CD8-positive, alpha-beta memory T cell (primary cell): ENCODE measurements around the gene SETD1A. TPM values are rescaled to one million over a fixed set of nuclear protein-coding genes. Genes with fewer than 3 reads are reported as not detected.
A peak's percentile ranks its signal among the peaks of the same experiment; 100 is the strongest.

Experiments used
- CTCF ChIA-PET: fragments of 350-600 bp; sonication (Branson Sonifier 250); formaldehyde crosslinking; loops from one replicate; lab custom pipeline; 2021; ENCODE audit warnings: antibody characterized with exemption; lab: Charles Lee
- POLR2A ChIA-PET: fragments of 350-600 bp; sonication (Branson Sonifier 250); formaldehyde crosslinking; loops from one replicate; lab custom pipeline; 2021; ENCODE audit warnings: antibody characterized with exemption; lab: Charles Lee
- DNase-seq, 5 donors: peaks; one replicate each; pipeline versions ENCODE4 v3.0.0 to v3.0.0-alpha.2; 2020 to 2022; ENCODE audit warnings: mixed read lengths in 1 of 5
- H3K27ac ChIP-seq: one replicate; pipeline ENCODE4 v1.7.0; 2013; ENCODE audit warnings: low read depth, mild to moderate bottlenecking, low read length, moderate library complexity
- H3K27me3 ChIP-seq: 2 replicates; pipeline ENCODE4 v1.7.0; 2013; ENCODE audit warnings: low read length, mild to moderate bottlenecking; ENCODE audit not compliant: insufficient read depth, poor library complexity, severe bottlenecking
- H3K36me3 ChIP-seq: 2 replicates; pipeline ENCODE4 v1.7.0; 2013; ENCODE audit warnings: mild to moderate bottlenecking, low read length, moderate library complexity; ENCODE audit not compliant: insufficient read depth
- H3K4me1 ChIP-seq: 2 replicates; pipeline ENCODE4 v1.7.0; 2013; ENCODE audit warnings: mild to moderate bottlenecking, low read length, moderate library complexity; ENCODE audit not compliant: insufficient read depth
- H3K4me3 ChIP-seq: 2 replicates; pipeline ENCODE4 v1.7.0; 2013; ENCODE audit warnings: mild to moderate bottlenecking, low read length
- H3K9me3 ChIP-seq: 2 replicates; pipeline ENCODE4 v1.7.0; 2013; ENCODE audit warnings: mild to moderate bottlenecking, low read length
- H3K27ac Mint-ChIP-seq, 8 donors: one replicate each; pipeline ENCODE4 v1.8.0; 2020 to 2021; ENCODE audit warnings: mixed read lengths in 8 of 8, mild to moderate bottlenecking in 6 of 8, inconsistent platforms in 3 of 8, moderate library complexity in 3 of 8
- H3K27me3 Mint-ChIP-seq, 2 donors: one replicate each; pipeline ENCODE4 v1.8.0; 2020 to 2021; ENCODE audit warnings: mixed read lengths in 2 of 2, mild to moderate bottlenecking in 1 of 2, moderate library complexity in 1 of 2
- H3K36me3 Mint-ChIP-seq, 3 donors: one replicate each; pipeline ENCODE4 v1.8.0; 2020 to 2021; ENCODE audit warnings: mixed read lengths in 3 of 3, inconsistent platforms in 1 of 3, mild to moderate bottlenecking in 1 of 3
- H3K4me1 Mint-ChIP-seq, 3 donors: one replicate each; pipeline ENCODE4 v1.8.0; 2020 to 2021; ENCODE audit warnings: mixed read lengths in 3 of 3, inconsistent platforms in 1 of 3, mild to moderate bottlenecking in 1 of 3
- H3K4me3 Mint-ChIP-seq, 7 donors: one replicate each; pipeline ENCODE4 v1.8.0; 2020 to 2021; ENCODE audit warnings: mixed read lengths in 7 of 7, mild to moderate bottlenecking in 6 of 7, moderate library complexity in 4 of 7, inconsistent platforms in 2 of 7
- H3K9me3 Mint-ChIP-seq, 5 donors: one replicate each; pipeline ENCODE4 v1.8.0; 2020 to 2022; ENCODE audit warnings: mixed read lengths in 5 of 5, mild to moderate bottlenecking in 3 of 5, moderate library complexity in 2 of 5, inconsistent platforms in 1 of 5
- polyA plus RNA-seq: library from polyadenylated mRNA; unstranded; fragments of 300-500 nt; fragmentation: Illumina TruSeq; gene quantifications from one replicate; pipeline ENCODE4 v1.2.3, GENCODE V29; 2021
- total RNA-seq, 2 experiments: library from RNA; stranded (reverse); gene quantifications; one replicate each; pipeline ENCODE4 v1.2.3, GENCODE V29; 2021

SETD1A gene
- total RNA-seq = 10 to 100 TPM; 24.7 to 28.8 TPM
- polyA plus RNA-seq = 2.6 TPM

DNA sequence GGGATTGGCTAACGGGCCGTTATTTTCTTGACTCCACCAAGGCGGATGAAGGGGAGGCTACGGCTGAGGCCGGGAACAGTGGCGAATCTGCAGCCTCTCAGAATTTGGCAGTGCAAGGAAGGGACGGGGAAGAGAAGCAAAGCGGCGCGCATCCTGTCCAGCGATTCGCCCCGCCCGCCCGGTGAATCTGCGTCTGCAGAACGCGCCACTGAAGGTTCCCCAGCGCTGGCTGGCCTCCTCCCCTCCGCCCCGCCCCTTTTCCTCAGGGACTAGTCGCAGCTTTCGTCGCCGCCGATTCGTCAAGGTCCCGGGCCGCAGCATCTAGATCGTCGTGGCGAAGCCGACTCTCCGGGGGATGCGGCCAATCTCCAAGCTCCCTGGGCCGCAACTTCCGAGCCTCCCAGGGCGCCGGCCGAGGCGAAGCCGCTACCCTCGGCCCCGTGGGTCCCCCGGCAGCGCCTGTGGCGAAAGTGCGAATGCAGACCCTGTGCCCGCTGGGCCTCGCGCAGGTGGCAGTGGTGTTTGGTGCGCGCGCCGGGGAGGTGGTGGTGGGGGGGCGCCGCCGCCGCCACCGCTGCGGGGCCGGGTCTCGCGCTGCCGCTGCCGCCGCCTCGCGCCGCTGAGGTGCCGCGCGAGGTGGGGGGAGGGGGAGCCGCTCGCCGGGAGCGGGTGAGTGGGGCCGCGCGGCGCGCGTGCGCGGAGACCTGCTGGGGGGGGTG, at the start of gene SETD1A:
SETD1A (plus strand) TSS at position 299 of the 719 bp plus-strand sequence. CDS start 978 bp downstream, outside the sequence.
- Histone ChIP-seq H3K27me3 (no peaks in the 10 kb centered on the region), H3K4me1 (peaks cover 24% of the 10 kb centered on the region), H3K4me3 (peak within 1 kb of the TSS; percentile 98), H3K9me3 (no peaks in the 10 kb centered on the region), H3K36me3 (peaks cover 22% of the 10 kb centered on the region), H3K27ac (peak within 1 kb of the TSS; percentile 96)
- peak within 1 kb of the TSS; percentile 93 to 99 (median 97) for H3K4me3 Mint-ChIP-seq
- peaks cover 26 to 41% (median 27%) of the 10 kb centered on the region in 3 donors for H3K4me1 Mint-ChIP-seq
- H3K9me3 Mint-ChIP-seq = no peaks in the 10 kb centered on the region
- ChIA-PET CTCF (no interaction called here), POLR2A (interaction anchor here (0.5 to 1.1 kb wide), 3 partner anchors 116 to 185 kb away, joined by 3 to 4 read pairs (median 3); partner anchors contain the start of genes KAT8 and ZNF668)
- H3K36me3 Mint-ChIP-seq = peaks cover 0 to 44% (median 9%) of the 10 kb centered on the region in 3 donors
- no peaks in the 10 kb centered on the region for H3K27me3 Mint-ChIP-seq
- peak within 1 kb of the TSS; percentile 97 to 100 (median 98) for H3K27ac Mint-ChIP-seq
- DNase-seq = peak; percentile 94 to 98 (median 97)

DNA sequence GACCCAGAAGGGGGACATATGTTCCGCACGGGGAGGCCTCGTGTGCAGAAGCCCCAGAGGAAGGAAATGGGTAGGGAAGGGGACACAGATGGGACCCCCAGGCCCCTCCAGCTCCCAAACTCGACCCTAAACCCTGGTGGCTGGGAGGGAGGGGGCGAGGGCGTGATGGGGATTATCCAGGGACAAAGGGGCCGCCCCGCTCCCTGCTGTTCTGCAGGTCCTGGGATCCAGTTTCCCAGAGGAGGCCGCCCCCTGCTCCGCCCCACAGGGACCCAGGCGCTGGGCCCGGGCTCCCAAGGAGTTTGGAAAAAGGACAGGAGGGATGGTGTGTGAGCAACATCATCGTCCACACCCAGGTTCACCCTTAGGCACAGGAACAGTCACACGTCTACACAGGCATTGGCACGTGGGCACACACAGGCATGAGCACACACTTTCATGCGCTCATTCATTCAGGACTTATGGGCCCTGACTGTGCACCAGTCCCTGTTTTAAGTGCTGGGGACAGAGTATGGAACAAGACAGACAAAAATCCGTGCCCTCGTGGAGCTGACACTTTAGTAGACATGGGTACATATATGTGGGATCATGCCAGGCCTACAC, 47.0 kb upstream of the SETD1A start:
- no peak overlapping the region for H3K4me3 Mint-ChIP-seq
- no peak overlapping the region for H3K4me3 ChIP-seq
- no peaks in the 10 kb centered on the region for H3K36me3 ChIP-seq
- CTCF ChIA-PET = no interaction called here
- no peaks in the 10 kb centered on the region for H3K9me3 ChIP-seq
- no peak overlapping the region for H3K27ac Mint-ChIP-seq
- no peaks in the 10 kb centered on the region for H3K27me3 Mint-ChIP-seq
- peaks cover 11% of the 10 kb centered on the region for H3K4me1 ChIP-seq
- POLR2A ChIA-PET = no interaction called here
- no peak for DNase-seq
- H3K4me1 Mint-ChIP-seq = peaks cover 9 to 17% (median 10%) of the 10 kb centered on the region in 3 donors
- H3K27me3 ChIP-seq = no peaks in the 10 kb centered on the region
- no peaks in the 10 kb centered on the region for H3K9me3 Mint-ChIP-seq
- no peaks in the 10 kb centered on the region for H3K36me3 Mint-ChIP-seq
- H3K27ac ChIP-seq = no peak overlapping the region

DNA sequence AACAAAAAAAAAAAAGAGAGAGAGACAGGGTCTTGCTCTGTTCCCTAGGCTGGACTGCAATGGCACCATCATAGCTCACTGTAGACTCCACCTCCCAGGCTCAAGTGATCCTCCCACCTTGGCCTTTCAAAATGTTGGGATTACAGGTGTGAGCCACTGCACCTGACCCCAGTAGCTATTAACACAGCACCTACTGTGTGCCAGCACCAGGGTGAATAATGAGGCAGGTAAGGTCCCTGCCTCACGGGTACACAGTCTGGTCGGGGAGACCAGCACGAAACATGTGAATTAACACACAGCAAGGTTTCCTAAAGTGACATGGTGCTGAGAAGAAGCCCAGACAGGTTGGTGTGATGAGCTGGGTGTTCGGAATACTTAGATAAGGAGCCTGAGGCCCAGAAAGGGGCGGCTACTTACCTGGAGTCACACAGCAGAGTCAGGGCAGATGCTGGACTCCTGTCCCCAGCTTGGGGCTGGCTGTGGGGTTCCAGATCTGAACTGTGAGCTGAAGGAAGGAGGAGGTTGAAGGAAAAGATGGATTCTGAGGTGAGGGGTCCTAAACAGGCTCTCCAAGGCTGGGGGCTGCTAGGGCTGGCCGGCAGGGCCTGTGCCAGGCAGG, 44.7 kb upstream of the SETD1A start:
- no peaks in the 10 kb centered on the region for H3K36me3 Mint-ChIP-seq
- POLR2A ChIA-PET = no interaction called here

DNA sequence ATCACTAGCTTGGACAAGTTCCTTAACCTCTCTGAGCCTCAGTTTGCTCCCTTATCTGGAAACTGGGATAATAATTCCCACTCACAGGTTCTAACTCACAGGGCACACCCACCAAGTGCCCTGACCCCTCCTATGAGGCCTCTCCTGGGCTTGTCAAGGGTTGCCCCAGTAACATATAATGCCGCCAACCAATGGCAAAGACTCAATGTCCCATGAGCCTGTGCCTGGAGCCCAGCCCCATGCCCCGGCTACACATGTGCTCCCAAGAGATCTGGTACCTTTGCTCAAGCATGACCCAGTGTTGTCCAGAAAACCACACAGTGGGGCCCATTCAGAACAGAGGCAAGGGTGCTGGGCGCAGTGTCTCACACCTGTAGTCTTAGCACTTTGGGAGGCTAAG, 42.7 kb upstream of the SETD1A start:
- no peaks in the 10 kb centered on the region for H3K9me3 ChIP-seq
- H3K4me3 ChIP-seq = no peak overlapping the region
- H3K27me3 Mint-ChIP-seq = no peaks in the 10 kb centered on the region
- H3K36me3 ChIP-seq = no peaks in the 10 kb centered on the region
- DNase-seq = no peak
- H3K36me3 Mint-ChIP-seq = no peaks in the 10 kb centered on the region
- POLR2A ChIA-PET = no interaction called here
- no peak overlapping the region for H3K4me3 Mint-ChIP-seq
- CTCF ChIA-PET = interaction anchor here (1.0 to 1.4 kb wide), 2 partner anchors 40 to 70 kb away, joined by 3 to 4 read pairs; no protein-coding TSS in a partner anchor
- no peaks in the 10 kb centered on the region for H3K9me3 Mint-ChIP-seq
- no peak overlapping the region for H3K27ac ChIP-seq
- no peaks in the 10 kb centered on the region for H3K27me3 ChIP-seq
- H3K4me1 ChIP-seq = no peaks in the 10 kb centered on the region
- no peaks in the 10 kb centered on the region for H3K4me1 Mint-ChIP-seq
- H3K27ac Mint-ChIP-seq = no peak overlapping the region

More for the DNA sequence above, 44.7 kb upstream of the SETD1A start:
- H3K4me1 Mint-ChIP-seq = peaks cover 1 to 2% (median 1%) of the 10 kb centered on the region in 3 donors
- Histone ChIP-seq H3K4me3 (no peak overlapping the region), H3K27me3 (no peaks in the 10 kb centered on the region), H3K27ac (no peak overlapping the region), H3K36me3 (no peaks in the 10 kb centered on the region), H3K4me1 (peaks cover 3% of the 10 kb centered on the region), H3K9me3 (no peaks in the 10 kb centered on the region)
- CTCF ChIA-PET = interaction anchor here (1.3 to 1.6 kb wide), 2 partner anchors 12 to 68 kb away, joined by 6 to 8 read pairs; no protein-coding TSS in a partner anchor
- no peak overlapping the region for H3K27ac Mint-ChIP-seq
- no peaks in the 10 kb centered on the region for H3K9me3 Mint-ChIP-seq
- DNase-seq = no peak
- no peaks in the 10 kb centered on the region for H3K27me3 Mint-ChIP-seq
- no peak overlapping the region for H3K4me3 Mint-ChIP-seq

DNA sequence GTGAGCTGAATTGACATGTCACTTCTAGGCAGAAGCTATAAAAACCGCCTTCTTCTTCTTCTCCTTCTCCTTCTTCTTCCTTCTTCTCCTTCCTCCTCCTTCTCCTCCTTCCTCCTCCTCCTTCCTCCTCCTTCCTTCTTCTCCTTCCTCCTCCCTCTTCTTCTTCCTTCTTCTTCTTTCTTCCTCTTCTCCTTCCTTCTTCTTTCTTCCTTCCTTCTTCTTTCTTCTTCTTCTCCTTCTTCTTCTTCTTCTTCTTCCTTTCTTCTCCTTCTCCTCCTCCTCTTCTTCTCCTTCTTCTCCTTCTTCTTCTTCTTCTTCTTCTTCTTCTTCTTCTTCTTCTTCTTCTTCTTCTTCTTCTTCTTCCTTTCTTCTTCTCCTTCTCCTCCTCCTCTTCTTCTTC, 38.9 kb upstream of the SETD1A start:
- Mint-ChIP-seq H3K4me3 (no peak overlapping the region), H3K27me3 (no peaks in the 10 kb centered on the region), H3K36me3 (peaks cover 0 to 14% (median 0%) of the 10 kb centered on the region in 3 donors), H3K4me1 (peaks cover 4 to 10% (median 9%) of the 10 kb centered on the region in 3 donors), H3K9me3 (no peaks in the 10 kb centered on the region), H3K27ac (no peak overlapping the region)
- Histone ChIP-seq H3K9me3 (no peaks in the 10 kb centered on the region), H3K4me1 (no peaks in the 10 kb centered on the region), H3K36me3 (no peaks in the 10 kb centered on the region), H3K27me3 (no peaks in the 10 kb centered on the region), H3K4me3 (no peak overlapping the region), H3K27ac (no peak overlapping the region)
- CTCF ChIA-PET = interaction anchor here (0.6 to 5.6 kb wide), 3 partner anchors 44 to 246 kb away, joined by 3 to 60 read pairs (median 3); no protein-coding TSS in a partner anchor
- POLR2A ChIA-PET = no interaction called here
- DNase-seq = no peak

DNA sequence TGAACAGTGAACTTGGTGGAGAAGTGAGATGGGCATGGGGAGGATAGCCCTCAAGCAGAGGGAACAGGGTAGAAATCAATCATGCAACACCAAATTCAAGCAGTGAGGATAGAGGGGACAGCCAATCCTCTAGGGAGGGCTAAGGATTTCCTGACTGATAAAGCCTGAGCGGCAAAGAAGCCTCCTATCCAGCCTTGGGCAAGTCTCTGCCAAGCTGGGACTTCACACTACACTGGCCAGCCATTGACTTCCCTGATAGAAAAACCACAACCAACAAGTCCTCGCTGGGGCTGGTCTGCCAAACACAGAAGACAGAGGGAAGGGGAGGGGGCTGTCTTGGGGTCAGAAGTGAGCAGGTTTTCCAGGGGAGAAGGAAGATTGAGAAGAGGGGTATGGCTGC, 36.7 kb upstream of the SETD1A start:
- Mint-ChIP-seq H3K4me1 (peaks cover 11 to 21% (median 12%) of the 10 kb centered on the region in 3 donors), H3K27ac (peak overlapping the region in 2 of 8 donors; percentile 38 to 93)

DNA sequence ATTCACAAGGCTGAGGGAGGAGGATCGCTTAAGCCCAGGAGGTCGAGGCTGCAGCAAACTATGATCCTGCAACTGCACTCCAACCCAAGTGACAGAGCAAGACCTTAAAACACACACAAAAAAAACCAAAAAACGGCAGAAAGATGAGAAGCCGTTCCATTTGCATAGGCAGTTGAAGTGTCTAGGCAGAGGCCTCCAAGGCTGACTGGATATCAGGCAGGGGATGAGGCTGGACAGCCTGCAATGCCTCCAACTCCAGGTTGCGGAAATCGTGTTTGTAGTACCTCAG, 36.2 kb upstream of the SETD1A start:
- Mint-ChIP-seq H3K4me3 (peak overlapping the region; percentile 93 to 99 (median 96)), H3K36me3 (peaks cover 0 to 18% (median 0%) of the 10 kb centered on the region in 3 donors), H3K27me3 (no peaks in the 10 kb centered on the region), H3K27ac (peak overlapping the region; percentile 95 to 100 (median 98)), H3K9me3 (no peaks in the 10 kb centered on the region), H3K4me1 (peaks cover 15 to 26% (median 16%) of the 10 kb centered on the region in 3 donors)
- no peaks in the 10 kb centered on the region for H3K9me3 ChIP-seq
- peak overlapping the region; percentile 61 for H3K27ac ChIP-seq
- ChIA-PET CTCF (interaction anchor here (1.0 to 5.6 kb wide), 4 partner anchors 20 to 76 kb away, joined by 3 to 60 read pairs (median 8); no protein-coding TSS in a partner anchor), POLR2A (no interaction called here)
- DNase-seq = no peak
- H3K36me3 ChIP-seq = no peaks in the 10 kb centered on the region
- no peaks in the 10 kb centered on the region for H3K4me1 ChIP-seq
- peak overlapping the region; percentile 95 for H3K4me3 ChIP-seq
- no peaks in the 10 kb centered on the region for H3K27me3 ChIP-seq

More for the DNA sequence above, 36.7 kb upstream of the SETD1A start:
- H3K9me3 Mint-ChIP-seq = no peaks in the 10 kb centered on the region
- Histone ChIP-seq H3K4me1 (no peaks in the 10 kb centered on the region), H3K4me3 (no peak overlapping the region), H3K9me3 (no peaks in the 10 kb centered on the region), H3K27me3 (no peaks in the 10 kb centered on the region), H3K36me3 (no peaks in the 10 kb centered on the region), H3K27ac (no peak overlapping the region)
- H3K4me3 Mint-ChIP-seq = peak overlapping the region in 6 of 7 donors; percentile 23 to 99 (median 81)
- H3K27me3 Mint-ChIP-seq = no peaks in the 10 kb centered on the region
- ChIA-PET POLR2A (no interaction called here), CTCF (interaction anchor here (1.0 to 5.6 kb wide), 4 partner anchors 19 to 76 kb away, joined by 3 to 60 read pairs (median 8); no protein-coding TSS in a partner anchor)
- DNase-seq = no peak
- H3K36me3 Mint-ChIP-seq = peaks cover 0 to 15% (median 0%) of the 10 kb centered on the region in 3 donors
